K562 (cell line): ENCODE measurements around the gene TTC4. TPM values are rescaled to one million over a fixed set of nuclear protein-coding genes. Genes with fewer than 3 reads are reported as not detected.
A peak's percentile ranks its signal among the peaks of the same experiment; 100 is the strongest.

Source experiments
- ARHGAP35 ChIP-seq: fragments of 450-650 bp; IDR thresholded peaks from 2 replicates; pipeline ENCODE4 v1.6.1; 2018; ENCODE audit not compliant: partially characterized antibody
- ARID3A ChIP-seq: IDR thresholded peaks from 2 replicates; pipeline ENCODE4 v1.6.1; 2012; ENCODE audit warnings: low read depth, low read length, improper control_type of control experiment, borderline replicate concordance
- FOXK2 ChIP-seq, 2 experiments: fragments of 450-650 bp; IDR thresholded peaks in 1 of 2; conservative IDR thresholded peaks in 1 of 2; 2 replicates each; pipeline ENCODE4 v1.6.1; 2016; ENCODE audit warnings: low read depth in 2 of 2, mild to moderate bottlenecking in 1 of 2
- GATAD2A ChIP-seq: fragments of 450-650 bp; IDR thresholded peaks from 2 replicates; pipeline ENCODE4 v1.6.1; 2017
- GTF2E2 ChIP-seq: fragments of 200-800 bp; sonication (Bioruptor generic); IDR thresholded peaks from 2 replicates; pipeline ENCODE4 v1.6.1; 2016; ENCODE audit warnings: missing genetic modification characterization, missing compliant biosample characterization
- HBP1 ChIP-seq: fragments of 450-650 bp; formaldehyde crosslinking; IDR thresholded peaks from 2 replicates; pipeline ENCODE4 v1.4.0; 2022; ENCODE audit warnings: missing genetic modification characterization
- HMGN3 ChIP-seq: IDR thresholded peaks from 2 replicates; pipeline ENCODE4 v1.6.1; 2011; ENCODE audit warnings: borderline replicate concordance, low read depth, mild to moderate bottlenecking, mixed read lengths, low read length; ENCODE audit not compliant: insufficient read length; ENCODE audit errors: extremely low read depth
- MAFG ChIP-seq: fragments of 450-650 bp; conservative IDR thresholded peaks from 2 replicates; pipeline ENCODE4 v1.6.1; 2016; ENCODE audit warnings: missing genetic modification characterization, missing compliant biosample characterization
- MEF2D ChIP-seq: conservative IDR thresholded peaks from 2 replicates; pipeline ENCODE4 v1.6.1; 2016; ENCODE audit warnings: low read depth, missing genetic modification characterization, missing compliant biosample characterization
- NFE2L1 ChIP-seq: fragments of 450-650 bp; IDR thresholded peaks from 2 replicates; pipeline ENCODE4 v1.6.1; 2016; ENCODE audit warnings: missing genetic modification characterization, low read depth, mild to moderate bottlenecking, missing compliant biosample characterization, moderate library complexity, borderline replicate concordance
- PCBP1 ChIP-seq: fragments of 200-400 bp; formaldehyde crosslinking; IDR thresholded peaks from 2 replicates; pipeline ENCODE4 v1.6.1; 2018; ENCODE audit warnings: mild to moderate bottlenecking, low read depth, low read length; ENCODE audit not compliant: poor library complexity, severe bottlenecking
- POLR2AphosphoS2 ChIP-seq: IDR thresholded peaks from 2 replicates; pipeline ENCODE4 v1.6.1; 2012; ENCODE audit warnings: low read length, improper control_type of control experiment
- POLR3G ChIP-seq: IDR thresholded peaks from 2 replicates; pipeline ENCODE4 v1.6.1; 2011; ENCODE audit not compliant: insufficient read length, insufficient replicate concordance; ENCODE audit errors: extremely low read depth
- SAFB2 ChIP-seq: fragments of 200-400 bp; formaldehyde crosslinking; IDR thresholded peaks from 2 replicates; pipeline ENCODE4 v1.6.1; 2018; ENCODE audit warnings: borderline replicate concordance, low read length, low read depth, moderate library complexity; ENCODE audit not compliant: severe bottlenecking
- SIX5 ChIP-seq, 2 experiments: IDR thresholded peaks; 2 replicates each; pipeline ENCODE4 v1.6.1; 2011; ENCODE audit warnings: low read length in 2 of 2, borderline replicate concordance in 1 of 2, low read depth in 1 of 2, mild to moderate bottlenecking in 1 of 2, moderate library complexity in 1 of 2; ENCODE audit not compliant: insufficient read depth in 1 of 2
- SNAPC5 ChIP-seq: fragments of 250-450 bp; sonication (Bioruptor Pico); IDR thresholded peaks from 2 replicates; pipeline ENCODE4 v1.8.0; 2021; ENCODE audit warnings: moderate library complexity, mild to moderate bottlenecking, inconsistent platforms
- TRIM24 ChIP-seq, 2 experiments: fragments of 450-650 bp; IDR thresholded peaks; 2 replicates each; pipeline ENCODE4 v1.6.1; 2016
- ZBTB8A ChIP-seq: fragments of 450-650 bp; IDR thresholded peaks from 2 replicates; pipeline ENCODE4 v1.6.1; 2018; ENCODE audit warnings: mild to moderate bottlenecking, moderate library complexity; ENCODE audit not compliant: partially characterized antibody
- ZNF253 ChIP-seq: fragments of 250-450 bp; sonication (Bioruptor Pico); conservative IDR thresholded peaks from 2 replicates; pipeline ENCODE4 v1.6.1; 2021; ENCODE audit warnings: mild to moderate bottlenecking
- ZNF436 ChIP-seq: fragments of 250-450, 450-650 bp; sonication (Bioruptor Pico); formaldehyde crosslinking; IDR thresholded peaks from 2 replicates; pipeline ENCODE4 v1.7.0; 2020; ENCODE audit warnings: mild to moderate bottlenecking
- ZNF586 ChIP-seq: fragments of 450-650 bp; formaldehyde crosslinking; conservative IDR thresholded peaks from 2 replicates; pipeline ENCODE4 v1.4.0; 2020; ENCODE audit warnings: mild to moderate bottlenecking, moderate library complexity
- polyA plus RNA-seq, 8 experiments: library from polyadenylated mRNA; depleted of rRNA in 4 of 8; stranded (reverse) in 5 of 8; unstranded in 3 of 8; fragments of >200 nt; fragmentation: Nextera tagmentation in 2 of 8; fragmentation: Illumina TruSeq in 1 of 8; extraction: Ambion mirVana in 2 of 8; extraction: Trizol in 1 of 8; gene quantifications; 2 replicates each; pipeline versions ENCODE4 v1.2.1 to v1.2.3, GENCODE V29; 2011 to 2014; ENCODE audit warnings: inconsistent platforms in 1 of 8, missing spikeins in 1 of 8
- total RNA-seq, 7 experiments: library from RNA; depleted of rRNA in 6 of 7; stranded (reverse); fragments of >200 nt in 6 of 7; fragmentation: Illumina TruSeq in 2 of 7; extraction: Trizol in 2 of 7; gene quantifications; 2 replicates each; pipeline versions ENCODE4 v1.2.1 to v1.2.3, GENCODE V29; 2011 to 2021; ENCODE audit warnings: low replicate concordance in 1 of 7
- TF ChIP-seq, protein P1 (sequence below): sonication (generic); formaldehyde crosslinking; IDR thresholded peaks from 2 replicates; pipeline ENCODE4 v1.8.0; 2022; ENCODE audit warnings: mild to moderate bottlenecking, missing genetic modification reagents

Gene TTC4
- total and polyA plus RNA-seq, 9 of the 15 experiments (the other 6 are each of a cell fraction or from before 2014, with no cell fraction given): 36.3 to 111 (median 54.1) TPM

GRCh38 chr1:54715493-54716298 lies at the start of gene TTC4 (continued):
- no peak for TF ChIP-seq MEF2D (tag)
- no peak for TF ChIP-seq ZNF586 (CRISPR knock-in tag)
- TF ChIP-seq ARID3A: 0 out of 2 replicates have a peak, but pooled peaks have one; percentile 47
- TF ChIP-seq MAFG: no peak
- no peak for TF ChIP-seq ZBTB8A
- TF ChIP-seq TRIM24 (IDR thresholded peaks at IDR 0.05): peak in 1 of 2 experiments; percentile 99; a peak in 2 of 4 replicates
- TF ChIP-seq HMGN3: peak; percentile 97
- TF ChIP-seq NFE2L1 (tag): no peak
- peak; percentile 88 for TF ChIP-seq PCBP1
- TF ChIP-seq HBP1 (CRISPR knock-in tag): 0 out of 2 replicates have a peak, but pooled peaks have one; percentile 2
- no peak for TF ChIP-seq SNAPC5 (CRISPR knock-in tag)
- peak; percentile 58 to 59; a peak in 3 of 4 replicates for TF ChIP-seq SIX5 (IDR thresholded peaks at IDR 0.05; ENCODE audit: borderline replicate concordance in 1 of 2, insufficient read depth in 1 of 2, low read depth in 1 of 2, low read length in 2 of 2)
- no peak for TF ChIP-seq ZNF436
- no peak for TF ChIP-seq ARHGAP35
- TF ChIP-seq, protein P1, sequence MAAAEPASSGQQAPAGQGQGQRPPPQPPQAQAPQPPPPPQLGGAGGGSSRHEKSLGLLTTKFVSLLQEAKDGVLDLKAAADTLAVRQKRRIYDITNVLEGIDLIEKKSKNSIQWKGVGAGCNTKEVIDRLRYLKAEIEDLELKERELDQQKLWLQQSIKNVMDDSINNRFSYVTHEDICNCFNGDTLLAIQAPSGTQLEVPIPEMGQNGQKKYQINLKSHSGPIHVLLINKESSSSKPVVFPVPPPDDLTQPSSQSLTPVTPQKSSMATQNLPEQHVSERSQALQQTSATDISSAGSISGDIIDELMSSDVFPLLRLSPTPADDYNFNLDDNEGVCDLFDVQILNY (CRISPR knock-in tag): peak; percentile 65
- TF ChIP-seq POLR2AphosphoS2: peak; percentile 70; the same call in 1 of the 2 replicates
- no peak for TF ChIP-seq GATAD2A
- TF ChIP-seq POLR3G: no peak
- peak; percentile 93; the same call in 1 of the 2 replicates for TF ChIP-seq GTF2E2
- 0 out of 4 replicates have a peak, but pooled peaks have one; percentile 28 to 45 for TF ChIP-seq FOXK2 (conservative IDR thresholded peaks at IDR 0.05 in 1 of 2, IDR thresholded peaks at IDR 0.05 in 1 of 2; ENCODE audit: low read depth in 2 of 2)
- TF ChIP-seq ZNF253 (CRISPR knock-in tag): no peak
- no peak for TF ChIP-seq SAFB2
